Activated CD8-positive, alpha-beta memory T cell treated with anti-CD3 and anti-CD28 coated beads, Interleukin-2, amount 50 U/mL, for 4 hours (primary cell): Measurements from ENCODE around the gene FCGR3B.
"Not testable (repeated sequence)": the region's sequence is repeated elsewhere in the genome, so short reads cannot be mapped to it uniquely, and the experiment has no call there.

ENCODE experiments used
- DNase-seq: peaks from one replicate; pipeline ENCODE4 v3.0.0-alpha.2; 2020

The FCGR3B gene

GRCh38 chr1:161631076-161631475 is at the start of gene FCGR3B:
FCGR3B (minus strand) TSS chr1:161631176; CDS start chr1:161631094, 82 bp downstream.
- no peak for DNase-seq

- no peak for DNase-seq
These were observed 47.5 kb upstream of the FCGR3B start for GRCh38 chr1:161678500-161678899.

GRCh38 chr1:161676958-161677689 is 46.1 kb upstream of the FCGR3B start:
- DNase-seq: no peak

GRCh38 chr1:161676441-161676840 is 45.5 kb upstream of the FCGR3B start:
- DNase-seq: no peak

- DNase-seq: not testable (repeated sequence)
These were observed 43.9 kb upstream of the FCGR3B start for GRCh38 chr1:161674908-161675307.

- not testable (repeated sequence) for DNase-seq
These were observed 43.5 kb upstream of the FCGR3B start for GRCh38 chr1:161674447-161674846.

- not testable (repeated sequence) for DNase-seq
These were observed 42.5 kb upstream of the FCGR3B start for GRCh38 chr1:161673437-161673836.

GRCh38 chr1:161671045-161672020 is 40.4 kb upstream of the FCGR3B start:
- DNase-seq: not testable (repeated sequence)

GRCh38 chr1:161664689-161665088 is 33.7 kb upstream of the FCGR3B start:
- not testable (repeated sequence) for DNase-seq

- DNase-seq: not testable (repeated sequence)
These were observed 32.6 kb upstream of the FCGR3B start for GRCh38 chr1:161663569-161663968.

- not testable (repeated sequence) for DNase-seq
These were observed 31.8 kb upstream of the FCGR3B start, which contains the start of gene FCGR2B for GRCh38 chr1:161662684-161663339. FCGR2B (plus strand) TSS chr1:161663143; CDS start chr1:161663242, 99 bp downstream.

GRCh38 chr1:161661660-161662311 is 30.8 kb upstream of the FCGR3B start:
- DNase-seq: not testable (repeated sequence)

GRCh38 chr1:161658524-161658923 is 27.5 kb upstream of the FCGR3B start:
- DNase-seq: not testable (repeated sequence)

GRCh38 chr1:161653971-161654370 is 23.0 kb upstream of the FCGR3B start:
- DNase-seq: not testable (repeated sequence)

GRCh38 chr1:161653541-161653940 is 22.6 kb upstream of the FCGR3B start:
- DNase-seq: not testable (repeated sequence)

GRCh38 chr1:161647507-161648360 is 16.8 kb upstream of the FCGR3B start:
- DNase-seq: not testable (repeated sequence)

- DNase-seq: not testable (repeated sequence)
These were observed 13.9 kb upstream of the FCGR3B start for GRCh38 chr1:161644855-161645254.

GRCh38 chr1:161643481-161644208 is 12.7 kb upstream of the FCGR3B start:
- not testable (repeated sequence) for DNase-seq

GRCh38 chr1:161642697-161643096 is 11.7 kb upstream of the FCGR3B start:
- not testable (repeated sequence) for DNase-seq

- not testable (repeated sequence) for DNase-seq
These were observed 8.2 kb upstream of the FCGR3B start for GRCh38 chr1:161639203-161639602.
